ENCODE measurements around the gene CAV1. TPM values are rescaled to one million over a fixed set of nuclear protein-coding genes. Genes with fewer than 3 reads are reported as not detected.

Gene CAV1
- total and polyA plus RNA-seq, 2 experiments from 2014 or later: 0.69 to 3.2 TPM

- H3K4me1 ChIP-seq (ENCODE audit: low read depth): peaks cover 18% of the 10 kb centered on the region
- H3K36me3 ChIP-seq: peaks cover 3% of the 10 kb centered on the region
- no peak overlapping the region for H3K27ac ChIP-seq
- no peaks in the 10 kb centered on the region for H3K9me3 ChIP-seq (ENCODE audit: low read depth)
- H3K4me3 ChIP-seq: no peak overlapping the region
- H3K27me3 ChIP-seq: no peaks in the 10 kb centered on the region
- no peak for TF ChIP-seq CTCF (IDR thresholded peaks at IDR 0.05; ENCODE audit: low read depth, low read length)
- DNase-seq (ENCODE audit: low read depth in 1 of 2, low spot score in 1 of 2): no peak
These were observed 19.6 kb upstream of the CAV1 start for GRCh38 chr7:116505278-116505677.

GRCh38 chr7:116505823-116506222, 19.0 kb upstream of the CAV1 start:
- TF ChIP-seq CTCF (IDR thresholded peaks at IDR 0.05; ENCODE audit: low read depth, low read length): no peak
- peaks cover 3% of the 10 kb centered on the region for H3K36me3 ChIP-seq

GRCh38 chr7:116509982-116510579, 14.8 kb upstream of the CAV1 start:
- no peak for DNase-seq (ENCODE audit: low read depth in 1 of 2, low spot score in 1 of 2)
- H3K27me3 ChIP-seq: no peaks in the 10 kb centered on the region
- no peak overlapping the region for H3K4me3 ChIP-seq
- no peak overlapping the region for H3K27ac ChIP-seq
- TF ChIP-seq CTCF (IDR thresholded peaks at IDR 0.05; ENCODE audit: low read depth, low read length): no peak
- H3K4me1 ChIP-seq (ENCODE audit: low read depth): peaks cover 5% of the 10 kb centered on the region
- peaks cover 3% of the 10 kb centered on the region for H3K36me3 ChIP-seq
- no peaks in the 10 kb centered on the region for H3K9me3 ChIP-seq (ENCODE audit: low read depth)

More at GRCh38 chr7:116505823-116506222, 19.0 kb upstream of the CAV1 start:
- H3K4me3 ChIP-seq: no peak overlapping the region
- H3K27ac ChIP-seq: no peak overlapping the region
- H3K27me3 ChIP-seq: no peaks in the 10 kb centered on the region
- no peak for DNase-seq (ENCODE audit: low read depth in 1 of 2, low spot score in 1 of 2)
- H3K9me3 ChIP-seq (ENCODE audit: low read depth): no peaks in the 10 kb centered on the region
- H3K4me1 ChIP-seq (ENCODE audit: low read depth): peaks cover 12% of the 10 kb centered on the region

GRCh38 chr7:116510795-116511194, 14.0 kb upstream of the CAV1 start:
- Histone ChIP-seq H3K4me1 (ENCODE audit: low read depth) (peaks cover 5% of the 10 kb centered on the region), H3K4me3 (no peak overlapping the region), H3K27ac (no peak overlapping the region), H3K36me3 (peaks cover 3% of the 10 kb centered on the region), H3K9me3 (ENCODE audit: low read depth) (no peaks in the 10 kb centered on the region), H3K27me3 (no peaks in the 10 kb centered on the region)
- no peak for TF ChIP-seq CTCF (IDR thresholded peaks at IDR 0.05; ENCODE audit: low read depth, low read length)
- no peak for DNase-seq (ENCODE audit: low read depth in 1 of 2, low spot score in 1 of 2)

- no peak overlapping the region for H3K27ac ChIP-seq
- DNase-seq (ENCODE audit: low read depth in 1 of 2, low spot score in 1 of 2): peak in 1 of 2 donors; percentile 30
- no peaks in the 10 kb centered on the region for H3K36me3 ChIP-seq
- H3K4me3 ChIP-seq: no peak overlapping the region
- no peaks in the 10 kb centered on the region for H3K9me3 ChIP-seq (ENCODE audit: low read depth)
- H3K4me1 ChIP-seq (ENCODE audit: low read depth): peaks cover 5% of the 10 kb centered on the region
- TF ChIP-seq CTCF (IDR thresholded peaks at IDR 0.05; ENCODE audit: low read depth, low read length): no peak
- H3K27me3 ChIP-seq: no peaks in the 10 kb centered on the region
These were observed 13.0 kb upstream of the CAV1 start for GRCh38 chr7:116511552-116512519.

Measured in cardiac muscle cell (in vitro differentiated cells and primary cell).